Cardiac atrium fibroblast (primary cell): ENCODE results near the gene BNIP3. TPM values are rescaled to one million over a fixed set of nuclear protein-coding genes. Genes with fewer than 3 reads are reported as not detected.

Experiments used
- total RNA-seq: library from RNA; depleted of rRNA; stranded (reverse); fragments of >200 nt; gene quantifications from 2 replicates; pipeline ENCODE4 v1.2.3, GENCODE V29; 2015

The BNIP3 gene, protein sequence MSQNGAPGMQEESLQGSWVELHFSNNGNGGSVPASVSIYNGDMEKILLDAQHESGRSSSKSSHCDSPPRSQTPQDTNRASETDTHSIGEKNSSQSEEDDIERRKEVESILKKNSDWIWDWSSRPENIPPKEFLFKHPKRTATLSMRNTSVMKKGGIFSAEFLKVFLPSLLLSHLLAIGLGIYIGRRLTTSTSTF
- total RNA-seq, result 400 and 442 TPM in 2 replicates

GRCh38 chr10:131981429-131982184, at the start of gene BNIP3:
Gene BNIP3, minus strand, starts transcription at chr10:131981923. Its CDS starts 117 bp downstream, at chr10:131981806.

Other genes with a start within 250 kb of the BNIP3 start
- 25.8 and 32.9 TPM in 2 replicates for gene PPP2R2D, start 80.9 kb downstream of the BNIP3 start, total RNA-seq
- under 0.01 and 0.16 TPM in 2 replicates for gene JAKMIP3, start 84.0 kb upstream of the BNIP3 start, total RNA-seq
- 39.7 and 47.1 TPM in 2 replicates for gene DPYSL4, start 205.0 kb upstream of the BNIP3 start, total RNA-seq